GM21381 (cell line): Measurements from ENCODE around the gene KPNA6.
A peak's percentile ranks its signal among the peaks of the same experiment; 100 is the strongest.

ENCODE experiments used
- ATAC-seq: cut with Tn5 transposase; IDR thresholded peaks from one replicate; pipeline ENCODE4 v1.9.1; 2021; ENCODE audit warnings: mild to moderate bottlenecking, moderate library complexity; ENCODE audit not compliant: unreplicated experiment

Gene KPNA6

GRCh38 chr1:32215629-32216480, 108.0 kb downstream of the KPNA6 start:
- ATAC-seq, result no peak

GRCh38 chr1:32216566-32216965, 108.7 kb downstream of the KPNA6 start:
- ATAC-seq, result no peak

GRCh38 chr1:32219022-32219421, 111.2 kb downstream of the KPNA6 start:
- ATAC-seq, result no peak

- ATAC-seq, result no peak
Observed at GRCh38 chr1:32220746-32221580, 113.1 kb downstream of the KPNA6 start.

- ATAC-seq, result no peak
Observed at GRCh38 chr1:32221581-32221979, 113.7 kb downstream of the KPNA6 start.

GRCh38 chr1:32221980-32222755, 114.3 kb downstream of the KPNA6 start, which contains the start of the genes EIF3I and TMEM234:
TSS of gene EIF3I (plus strand) at chr1:32222407. CDS start at chr1:32222442, 35 bp downstream.
TSS of gene TMEM234 (minus strand) at chr1:32222353. CDS start at chr1:32222322, 31 bp downstream.
- ATAC-seq, result peak; percentile 93

GRCh38 chr1:32223683-32224082, 115.8 kb downstream of the KPNA6 start:
- no peak for ATAC-seq

GRCh38 chr1:32224285-32224684, 116.4 kb downstream of the KPNA6 start:
- no peak for ATAC-seq
